ENCODE data around the gene FAM168A. TPM values are rescaled to one million over a fixed set of nuclear protein-coding genes. Genes with fewer than 3 reads are reported as not detected.

Gene FAM168A
- total and polyA plus RNA-seq, 12 donors = 7.7 to 41.8 (median 35.3) TPM

- intact Hi-C loops (cut with DNase I) = loop anchor here in 1 of 2 donors (10.0 kb wide), 1 partner anchor 94 kb away; the partner anchor contains the start of gene ARHGEF17
- DNase-seq = no peak
- 86 to 96% (median 92%) methylated on average over 2 of the region's 2 CpGs; no CpG with 5 or more reads in 1 of the 4 donors for WGBS, 4 donors
- H3K4me3 ChIP-seq = no peak overlapping the region
- no peaks in the 10 kb centered on the region for H3K4me1 ChIP-seq (replicated peaks in 1 of 2)
- no peaks in the 10 kb centered on the region for H3K36me3 ChIP-seq (replicated peaks in 1 of 2)
- no peaks in the 10 kb centered on the region for H3K9me3 ChIP-seq (replicated peaks in 1 of 3)
- no peak for TF ChIP-seq CTCF (IDR thresholded peaks at IDR 0.05)
- no peak overlapping the region for H3K27ac ChIP-seq
- no peaks in the 10 kb centered on the region for H3K27me3 ChIP-seq
These were observed 199.2 kb downstream of the FAM168A start for GRCh38 chr11:73398721-73399120.

GRCh38 chr11:73398132-73398526 lies 199.8 kb downstream of the FAM168A start:
- no peaks in the 10 kb centered on the region for H3K9me3 ChIP-seq (replicated peaks in 1 of 3)
- no peak overlapping the region for H3K27ac ChIP-seq
- intact Hi-C loops (cut with DNase I) = loop anchor here in 1 of 2 donors (10.0 kb wide), 1 partner anchor 93 kb away; the partner anchor contains the start of gene ARHGEF17
- no peak for TF ChIP-seq POLR2A (IDR thresholded peaks at IDR 0.05)
- no peak for TF ChIP-seq CTCF (IDR thresholded peaks at IDR 0.05)
- no peaks in the 10 kb centered on the region for H3K27me3 ChIP-seq
- WGBS, 4 donors = 61 to 90% (median 86%) methylated on average over 2 to 5 of the region's 5 CpGs
- no peaks in the 10 kb centered on the region for H3K36me3 ChIP-seq (replicated peaks in 1 of 2)
- DNase-seq = peak in 1 of 7 donors; percentile 10
- no peak overlapping the region for H3K4me3 ChIP-seq
- no peaks in the 10 kb centered on the region for H3K4me1 ChIP-seq (replicated peaks in 1 of 2)

GRCh38 chr11:73397468-73398131 lies 200.3 kb downstream of the FAM168A start:
- H3K4me3 ChIP-seq = no peak overlapping the region
- no peaks in the 10 kb centered on the region for H3K9me3 ChIP-seq (replicated peaks in 1 of 3)
- no peak overlapping the region for H3K27ac ChIP-seq
- 87 to 95% (median 92%) methylated on average over 5 to 8 of the region's 8 CpGs for WGBS, 4 donors
- TF ChIP-seq CTCF (IDR thresholded peaks at IDR 0.05) = no peak
- no peak for TF ChIP-seq POLR2A (IDR thresholded peaks at IDR 0.05)
- no peaks in the 10 kb centered on the region for H3K4me1 ChIP-seq (replicated peaks in 1 of 2)
- no peaks in the 10 kb centered on the region for H3K36me3 ChIP-seq (replicated peaks in 1 of 2)
- peak in 1 of 7 donors; percentile 10 for DNase-seq
- intact Hi-C loops (cut with DNase I) = loop anchor here in 1 of 2 donors (10.0 kb wide), 1 partner anchor 93 kb away; the partner anchor contains the start of gene ARHGEF17
- H3K27me3 ChIP-seq = no peaks in the 10 kb centered on the region

- WGBS, 4 donors = 82 to 91% (median 85%) methylated on average over 7 of the region's 7 CpGs
- peak in 1 of 7 donors; percentile 3 for DNase-seq
- intact Hi-C loops (cut with DNase I) = loop anchor here in 1 of 2 donors (10.0 kb wide), 1 partner anchor 92 kb away; the partner anchor contains the start of gene ARHGEF17
These were observed 200.9 kb downstream of the FAM168A start for GRCh38 chr11:73396985-73397384.

More at GRCh38 chr11:73396985-73397384, 200.9 kb downstream of the FAM168A start:
- no peaks in the 10 kb centered on the region for H3K4me1 ChIP-seq (replicated peaks in 1 of 2)
- no peaks in the 10 kb centered on the region for H3K36me3 ChIP-seq (replicated peaks in 1 of 2)
- TF ChIP-seq CTCF (IDR thresholded peaks at IDR 0.05) = no peak
- TF ChIP-seq POLR2A (IDR thresholded peaks at IDR 0.05) = no peak
- H3K9me3 ChIP-seq (replicated peaks in 1 of 3) = no peaks in the 10 kb centered on the region
- H3K27ac ChIP-seq = no peak overlapping the region
- H3K4me3 ChIP-seq = no peak overlapping the region
- no peaks in the 10 kb centered on the region for H3K27me3 ChIP-seq
